Neuronal stem cell (in vitro differentiated cells): ENCODE results near the gene INHBE. TPM values are rescaled to one million over a fixed set of nuclear protein-coding genes. Genes with fewer than 3 reads are reported as not detected.
"Not testable (repeated sequence)": the region's sequence is repeated elsewhere in the genome, so short reads cannot be mapped to it uniquely, and the experiment has no call there.

Experiments
- DNase-seq: peaks from one replicate; pipeline ENCODE4 v3.0.0-alpha.2; 2013; ENCODE audit warnings: low spot score
- H2AFZ ChIP-seq: one replicate; pipeline ENCODE4 v1.6.1; 2013; ENCODE audit warnings: mild to moderate bottlenecking, low read length, inconsistent platforms
- H2AK5ac ChIP-seq: 2 replicates; pipeline ENCODE4 v1.6.1; 2013; ENCODE audit warnings: low read depth, mild to moderate bottlenecking, inconsistent platforms, low read length, moderate library complexity, mixed read lengths
- H2BK120ac ChIP-seq: 2 replicates; pipeline ENCODE4 v1.6.1; 2013; ENCODE audit warnings: low read depth, mild to moderate bottlenecking, inconsistent platforms, low read length, moderate library complexity, mixed read lengths
- H2BK12ac ChIP-seq: one replicate; pipeline ENCODE4 v1.6.1; 2013; ENCODE audit warnings: low read length, inconsistent platforms
- H2BK15ac ChIP-seq: 2 replicates; pipeline ENCODE4 v1.6.1; 2013; ENCODE audit warnings: mild to moderate bottlenecking, low read length, inconsistent platforms, mixed read lengths
- H2BK5ac ChIP-seq: one replicate; pipeline ENCODE4 v1.6.1; 2013; ENCODE audit warnings: inconsistent platforms, mild to moderate bottlenecking, low read length, moderate library complexity
- H3K14ac ChIP-seq: one replicate; pipeline ENCODE4 v1.6.1; 2013; ENCODE audit warnings: low read length, inconsistent platforms
- H3K18ac ChIP-seq: 2 replicates; pipeline ENCODE4 v1.6.1; 2013; ENCODE audit warnings: low read length, inconsistent platforms
- H3K23ac ChIP-seq: 2 replicates; pipeline ENCODE4 v1.6.1; 2013; ENCODE audit warnings: low read depth, mild to moderate bottlenecking, mixed read lengths, low read length, inconsistent platforms; ENCODE audit not compliant: poor library complexity
- H3K27ac ChIP-seq: replicated peaks from 3 replicates; pipeline ENCODE4 v1.5.1; 2013; ENCODE audit warnings: low read length, inconsistent platforms
- H3K27me3 ChIP-seq, 3 experiments: 2 replicates each; pipeline ENCODE4 v1.6.1; 2013; ENCODE audit warnings: low read length in 3 of 3, mild to moderate bottlenecking in 2 of 3, inconsistent platforms in 1 of 3, low read depth in 1 of 3, mixed read lengths in 1 of 3, moderate library complexity in 1 of 3; ENCODE audit not compliant: control insufficient read depth in 3 of 3, insufficient read depth in 3 of 3
- H3K36me3 ChIP-seq, 2 donors: replicated peaks in 1 of 2; 2 replicates each; pipeline ENCODE4 v1.6.1; 2013; ENCODE audit warnings: low read length in 2 of 2; ENCODE audit not compliant: control insufficient read depth in 2 of 2, insufficient read depth in 2 of 2
- H3K4ac ChIP-seq: 2 replicates; pipeline ENCODE4 v1.6.1; 2013; ENCODE audit warnings: inconsistent platforms, mild to moderate bottlenecking, low read length, moderate library complexity
- H3K4me1 ChIP-seq, 2 donors: 1 replicate in 1 of 2; 2 replicates in 1 of 2; pipeline ENCODE4 v1.6.1; 2013; ENCODE audit warnings: low read length in 2 of 2, low read depth in 1 of 2; ENCODE audit not compliant: control insufficient read depth in 2 of 2, insufficient read depth in 1 of 2
- H3K4me2 ChIP-seq: one replicate; pipeline ENCODE4 v1.6.1; 2013; ENCODE audit warnings: mild to moderate bottlenecking, low read length, inconsistent platforms; ENCODE audit not compliant: insufficient read depth, poor library complexity, severe bottlenecking
- H3K4me3 ChIP-seq, 2 donors: 2 replicates each; pipeline ENCODE4 v1.5.1; 2013; ENCODE audit warnings: low read length in 2 of 2, mild to moderate bottlenecking in 2 of 2, inconsistent platforms in 1 of 2, moderate library complexity in 1 of 2
- H3K79me1 ChIP-seq: one replicate; pipeline ENCODE4 v1.6.1; 2013; ENCODE audit warnings: low read depth, mild to moderate bottlenecking, inconsistent platforms, low read length, moderate library complexity
- H3K9ac ChIP-seq: one replicate; pipeline ENCODE4 v1.6.1; 2013; ENCODE audit warnings: mild to moderate bottlenecking, low read depth, low read length, inconsistent platforms; ENCODE audit not compliant: poor library complexity
- H3K9me3 ChIP-seq, 2 donors: replicated peaks in 1 of 2; 2 replicates each; pipeline versions ENCODE3 to v1.6.1; 2013; ENCODE audit warnings: low read length in 2 of 2, mild to moderate bottlenecking in 2 of 2, inconsistent platforms in 1 of 2, low read depth in 1 of 2, mixed read lengths in 1 of 2, moderate library complexity in 1 of 2; ENCODE audit not compliant: control insufficient read depth in 2 of 2, insufficient read depth in 1 of 2
- H4K8ac ChIP-seq: one replicate; pipeline ENCODE4 v1.6.1; 2013; ENCODE audit warnings: low read depth, mild to moderate bottlenecking, inconsistent platforms, low read length, moderate library complexity
- H4K91ac ChIP-seq: one replicate; pipeline ENCODE4 v1.6.1; 2013; ENCODE audit warnings: low read length, low read depth, mild to moderate bottlenecking, inconsistent platforms; ENCODE audit not compliant: poor library complexity
- WGBS, 2 donors: extraction: QIAGEN DNeasy Blood & Tissue Kit; methylation state at CpG; one replicate each; pipeline ENCODE4 v1.1.7; 2013; ENCODE audit warnings: missing lambda C conversion rate in 2 of 2, mixed read lengths in 1 of 2; ENCODE audit not compliant: insufficient read length in 2 of 2, insufficient replicate concordance in 1 of 2; ENCODE audit errors: extremely low coverage in 2 of 2; 5-methylcytosine and 5-hydroxymethylcytosine counted together
- small RNA-seq: library from polyadenylated mRNA; stranded (forward); fragments of <200 nt; extraction: miRNeasy Mini kit (QIAGEN cat#:217004); gene quantifications from one replicate; pipeline ENCODE3, GENCODE V24; 2013; ENCODE audit not compliant: insufficient read depth

The INHBE gene

DNA sequence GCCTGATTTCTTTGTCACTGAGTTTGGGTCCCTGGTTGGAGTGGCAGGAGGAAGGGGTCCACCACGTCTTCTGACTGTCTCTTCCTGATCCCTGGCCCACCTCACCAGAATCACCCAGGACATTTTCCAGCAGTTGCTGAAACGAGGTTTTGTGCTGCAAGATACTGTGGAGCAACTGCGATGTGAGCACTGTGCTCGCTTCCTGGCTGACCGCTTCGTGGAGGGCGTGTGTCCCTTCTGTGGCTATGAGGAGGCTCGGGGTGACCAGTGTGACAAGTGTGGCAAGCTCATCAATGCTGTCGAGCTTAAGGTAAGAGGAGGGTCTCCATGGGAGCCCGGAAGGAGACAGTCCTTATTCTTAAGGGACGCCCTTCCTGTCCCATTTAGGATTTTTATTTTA is 45.1 kb downstream of the INHBE start:
- no peak for DNase-seq
- H3K14ac ChIP-seq, result no peak overlapping the region
- no peak overlapping the region for H2AFZ ChIP-seq
- H3K4me3 ChIP-seq, result no peak overlapping the region
- H3K18ac ChIP-seq, result no peak overlapping the region
- peaks cover 2 to 3% of the 10 kb centered on the region in 2 donors for H3K9me3 ChIP-seq
- no peak overlapping the region for H2BK12ac ChIP-seq
- H2AK5ac ChIP-seq, result no peak overlapping the region
- peaks cover 50 to 87% of the 10 kb centered on the region in 2 donors for H3K36me3 ChIP-seq
- H2BK120ac ChIP-seq, result no peak overlapping the region
- H4K8ac ChIP-seq, result no peak overlapping the region
- H2BK15ac ChIP-seq, result no peak overlapping the region
- H3K4me2 ChIP-seq, result no peak overlapping the region
- no peak overlapping the region for H3K27ac ChIP-seq
- no CpG with 5 or more reads among the region's 11 CpGs for WGBS, 2 donors
- H3K9ac ChIP-seq, result no peak overlapping the region
- no peak overlapping the region for H3K23ac ChIP-seq
- H3K79me1 ChIP-seq, result peaks cover 4% of the 10 kb centered on the region
- no peaks in the 10 kb centered on the region for H3K4me1 ChIP-seq
- no peaks in the 10 kb centered on the region for H3K27me3 ChIP-seq
- no peak overlapping the region for H2BK5ac ChIP-seq
- H3K4ac ChIP-seq, result no peak overlapping the region
- H4K91ac ChIP-seq, result no peak overlapping the region

DNA sequence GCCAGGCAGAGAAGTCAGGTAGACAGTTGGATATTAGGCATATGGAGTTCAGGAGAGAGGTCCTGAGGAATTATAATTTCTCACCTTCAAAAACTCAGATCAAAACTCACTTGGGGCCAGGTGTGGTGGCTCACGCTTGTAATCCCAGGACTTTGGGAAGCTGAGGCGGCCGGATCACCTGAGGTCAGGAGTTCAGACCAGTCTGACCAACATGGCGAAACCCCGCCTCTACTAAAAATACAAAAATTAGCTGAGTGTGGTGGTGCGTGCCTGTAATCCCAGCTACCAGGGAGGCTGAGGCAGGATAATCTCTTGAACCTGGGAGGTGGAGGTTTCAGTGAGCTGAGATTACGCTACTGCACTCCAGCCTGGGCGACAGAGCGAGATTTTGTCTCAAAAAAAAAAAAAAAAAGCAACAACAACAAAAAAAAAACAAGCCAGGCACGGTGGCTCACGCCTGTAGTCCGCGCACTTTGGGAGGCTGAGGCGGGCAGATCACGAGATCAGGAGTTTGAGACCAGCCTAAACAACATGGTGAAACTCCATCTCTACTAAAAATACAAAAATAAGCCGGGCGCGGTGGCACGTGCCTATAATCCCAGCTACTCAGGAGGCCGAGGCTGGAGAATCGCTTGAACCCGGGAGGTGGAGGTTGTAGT is 47.3 kb downstream of the INHBE start:
- H4K8ac ChIP-seq, DNase-seq, H2BK12ac ChIP-seq, H3K4ac ChIP-seq, H3K14ac ChIP-seq, H3K4me3 ChIP-seq, H3K4me1 ChIP-seq, H3K18ac ChIP-seq, H2BK15ac ChIP-seq, H3K79me1 ChIP-seq, H3K27me3 ChIP-seq, H2BK120ac ChIP-seq, H2AK5ac ChIP-seq, H2AFZ ChIP-seq, H3K9ac ChIP-seq, H3K4me2 ChIP-seq, H3K27ac ChIP-seq, H2BK5ac ChIP-seq, H4K91ac ChIP-seq, H3K23ac ChIP-seq: not testable (repeated sequence)
- H3K36me3 ChIP-seq, result peaks cover 53 to 84% of the 10 kb centered on the region in 2 donors
- whole genome bisulfite sequencing, 2 donors, result no CpG with 5 or more reads among the region's 22 CpGs
- H3K9me3 ChIP-seq, result peaks cover 5 to 16% of the 10 kb centered on the region in 2 donors

GRCh38 chr12:57506541-57506940 is 51.4 kb downstream of the INHBE start:
- not testable (repeated sequence) for H4K8ac ChIP-seq, H3K4ac ChIP-seq, H3K79me1 ChIP-seq, H3K18ac ChIP-seq, H3K4me2 ChIP-seq, H3K14ac ChIP-seq, H2AK5ac ChIP-seq, H2BK15ac ChIP-seq, H2AFZ ChIP-seq, H3K9ac ChIP-seq, H3K27me3 ChIP-seq, H3K27ac ChIP-seq, H2BK120ac ChIP-seq, H3K4me1 ChIP-seq, H4K91ac ChIP-seq, DNase-seq, H2BK5ac ChIP-seq, H2BK12ac ChIP-seq, H3K4me3 ChIP-seq, H3K23ac ChIP-seq
- no CpG with 5 or more reads among the region's 4 CpGs for WGBS, 2 donors
- peaks cover 5 to 15% of the 10 kb centered on the region in 2 donors for H3K9me3 ChIP-seq
- peaks cover 36 to 81% of the 10 kb centered on the region in 2 donors for H3K36me3 ChIP-seq

Small RNA genes within 50 kb of the gene (small RNA-seq; reads per million reads assigned to genes)
- not detected for gene RNU6-879P
